Daoy (cell line): ENCODE results near the gene RFWD3. TPM values are rescaled to one million over a fixed set of nuclear protein-coding genes. Genes with fewer than 3 reads are reported as not detected.

Source experiments
- DNase-seq: peaks from one replicate; pipeline ENCODE4 v3.0.0-alpha.2; 2015; ENCODE audit warnings: low read depth
- total RNA-seq: library from RNA; depleted of rRNA; stranded (reverse); fragments of >200 nt; shearing (Covaris generic); gene quantifications from 2 replicates; pipeline ENCODE4 v1.2.3, GENCODE V29; 2014; rRNA removed

RFWD3 gene
- total RNA-seq, 1 experiment from 2014 or later = 35.3 TPM

- DNase-seq = no peak
Observed at GRCh38 chr16:74582970-74583369, 83.7 kb downstream of the RFWD3 start.

- DNase-seq = no peak
Observed at GRCh38 chr16:74580833-74581232, 85.8 kb downstream of the RFWD3 start.

- no peak for DNase-seq
Observed at GRCh38 chr16:74578838-74579237, 87.8 kb downstream of the RFWD3 start.

GRCh38 chr16:74578433-74578832 lies 88.2 kb downstream of the RFWD3 start:
- no peak for DNase-seq

GRCh38 chr16:74577882-74578366 lies 88.8 kb downstream of the RFWD3 start:
- DNase-seq = peak; percentile 47

- DNase-seq = no peak
Observed at GRCh38 chr16:74575807-74576643, 90.7 kb downstream of the RFWD3 start.

GRCh38 chr16:74575175-74575806 lies 91.4 kb downstream of the RFWD3 start:
- DNase-seq = no peak

- no peak for DNase-seq
Observed at GRCh38 chr16:74574146-74574545, 92.5 kb downstream of the RFWD3 start.

GRCh38 chr16:74573622-74574021 lies 93.1 kb downstream of the RFWD3 start:
- no peak for DNase-seq

Other genes with a start within 250 kb of the RFWD3 start
- gene CLEC18B, start 245.4 kb downstream of the RFWD3 start, total RNA-seq = 2.9 TPM in 1 of 2 replicates, not detected in the other
- gene GLG1, start 59.8 kb downstream of the RFWD3 start, total RNA-seq = 31.4 and 34.5 TPM in 2 replicates
- 18.9 and 21.7 TPM in 2 replicates for gene MLKL, start 34.0 kb upstream of the RFWD3 start, total RNA-seq
- not detected in 2 replicates for gene FA2H, start 107.9 kb upstream of the RFWD3 start, total RNA-seq